ENCODE results near the gene OBP2B. TPM values are rescaled to one million over a fixed set of nuclear protein-coding genes. Genes with fewer than 3 reads are reported as not detected.
"Not testable (repeated sequence)": the region's sequence is repeated elsewhere in the genome, so short reads cannot be mapped to it uniquely, and the experiment has no call there.

OBP2B gene
- total RNA-seq, 1 donor from 2014 or later: not detected

GRCh38 chr9:133210202-133210532 is 1.1 kb upstream of the OBP2B start:
- intact Hi-C loops (cut with DNase I): no loop called here
- Histone ChIP-seq H3K27me3 (no peaks in the 10 kb centered on the region), H3K4me1 (no peaks in the 10 kb centered on the region), H3K27ac (no peak overlapping the region), H3K4me3 (no peak overlapping the region), H3K9me3 (no peaks in the 10 kb centered on the region), H3K36me3 (no peaks in the 10 kb centered on the region)
- TF ChIP-seq CTCF (IDR thresholded peaks at IDR 0.05): no peak
- TF ChIP-seq POLR2AphosphoS5 (IDR thresholded peaks at IDR 0.05; ENCODE audit: insufficient read depth in 1 of 2, low read depth in 1 of 2): no peak
- TF ChIP-seq POLR2A (IDR thresholded peaks at IDR 0.05): no peak
- DNase-seq (ENCODE audit: extremely low spot score in 2 of 2): peak in 1 of 2 donors; percentile 55

GRCh38 chr9:133209327-133210201 is 514 bp upstream of the OBP2B start:
- H3K27me3 ChIP-seq; H3K4me1 ChIP-seq; H3K9me3 ChIP-seq; H3K36me3 ChIP-seq; H3K27ac ChIP-seq; intact Hi-C loops (cut with DNase I); H3K4me3 ChIP-seq: not testable (repeated sequence)
- DNase-seq (ENCODE audit: extremely low spot score in 2 of 2): peak in 1 of 2 donors; percentile 74

- H3K36me3 ChIP-seq; H3K4me1 ChIP-seq; H3K27ac ChIP-seq; H3K9me3 ChIP-seq; H3K4me3 ChIP-seq; H3K27me3 ChIP-seq; intact Hi-C loops (cut with DNase I): not testable (repeated sequence)
- DNase-seq (ENCODE audit: extremely low spot score in 2 of 2): peak in 1 of 2 donors; percentile 64
Measured at GRCh38 chr9:133208171-133208879, 725 bp downstream of the OBP2B start.

GRCh38 chr9:133207540-133208170 is 1.4 kb downstream of the OBP2B start:
- Histone ChIP-seq H3K36me3 (no peaks in the 10 kb centered on the region), H3K27me3 (no peaks in the 10 kb centered on the region), H3K27ac (no peak overlapping the region), H3K4me1 (no peaks in the 10 kb centered on the region), H3K9me3 (no peaks in the 10 kb centered on the region), H3K4me3 (no peak overlapping the region)
- DNase-seq (ENCODE audit: extremely low spot score in 2 of 2): no peak
- no peak for TF ChIP-seq POLR2A (IDR thresholded peaks at IDR 0.05)
- no peak for TF ChIP-seq CTCF (IDR thresholded peaks at IDR 0.05)
- no peak for TF ChIP-seq POLR2AphosphoS5 (IDR thresholded peaks at IDR 0.05; ENCODE audit: insufficient read depth in 1 of 2, low read depth in 1 of 2)
- intact Hi-C loops (cut with DNase I): no loop called here

- intact Hi-C loops (cut with DNase I): no loop called here
- H3K4me1 ChIP-seq: no peaks in the 10 kb centered on the region
- no peak overlapping the region for H3K4me3 ChIP-seq
- H3K9me3 ChIP-seq: no peaks in the 10 kb centered on the region
- no peaks in the 10 kb centered on the region for H3K27me3 ChIP-seq
- peak in 1 of 2 donors; percentile 90 for DNase-seq (ENCODE audit: extremely low spot score in 2 of 2)
- no peaks in the 10 kb centered on the region for H3K36me3 ChIP-seq
- H3K27ac ChIP-seq: no peak overlapping the region
- no peak for TF ChIP-seq POLR2A (IDR thresholded peaks at IDR 0.05)
- no peak for TF ChIP-seq POLR2AphosphoS5 (IDR thresholded peaks at IDR 0.05; ENCODE audit: insufficient read depth in 1 of 2, low read depth in 1 of 2)
- no peak for TF ChIP-seq CTCF (IDR thresholded peaks at IDR 0.05)
Measured at GRCh38 chr9:133207021-133207531, 2.0 kb downstream of the OBP2B start.

All from vagina (tissue), 2 donors.